CD4-positive, alpha-beta T cell treated with Interleukin-4 for 4 hours (primary cell): Measurements from ENCODE around the gene MB.

Experiments
- DNase-seq: peaks from one replicate; pipeline ENCODE4 v3.0.0-alpha.2; 2020

Gene MB

GRCh38 chr22:35615156-35615555 lies 2.0 kb downstream of the MB start:
- no peak for DNase-seq

- DNase-seq = no peak
Observed at GRCh38 chr22:35614404-35614803, 2.7 kb downstream of the MB start.

GRCh38 chr22:35612903-35613302 lies 4.2 kb downstream of the MB start:
- no peak for DNase-seq

GRCh38 chr22:35611891-35612576 lies 5.1 kb downstream of the MB start:
- DNase-seq = no peak

GRCh38 chr22:35611200-35611890 lies 5.8 kb downstream of the MB start:
- DNase-seq = no peak

- DNase-seq = no peak
Observed at GRCh38 chr22:35610741-35611140, 6.4 kb downstream of the MB start.

GRCh38 chr22:35609761-35610160 lies 7.4 kb downstream of the MB start:
- no peak for DNase-seq

GRCh38 chr22:35609261-35609660 lies 7.9 kb downstream of the MB start:
- DNase-seq = no peak

- no peak for DNase-seq
Observed at GRCh38 chr22:35608088-35608487, 9.0 kb downstream of the MB start.

GRCh38 chr22:35606916-35607315 lies 10.2 kb downstream of the MB start:
- DNase-seq = no peak

- no peak for DNase-seq
Observed at GRCh38 chr22:35605851-35606481, 11.2 kb downstream of the MB start.

- DNase-seq = no peak
Observed at GRCh38 chr22:35605369-35605680, 11.8 kb downstream of the MB start.

GRCh38 chr22:35604621-35605368 lies 12.3 kb downstream of the MB start:
- no peak for DNase-seq

GRCh38 chr22:35601743-35602615 lies 15.2 kb downstream of the MB start:
- peak; percentile 13 for DNase-seq

GRCh38 chr22:35601013-35601580 lies 16.0 kb downstream of the MB start:
- DNase-seq = no peak

GRCh38 chr22:35600476-35600875 lies 16.7 kb downstream of the MB start:
- no peak for DNase-seq

- no peak for DNase-seq
Observed at GRCh38 chr22:35599364-35599763, 17.8 kb downstream of the MB start.

- DNase-seq = no peak
Observed at GRCh38 chr22:35598396-35598710, 18.8 kb downstream of the MB start.

GRCh38 chr22:35597692-35598395 lies 19.3 kb downstream of the MB start:
- DNase-seq = no peak

GRCh38 chr22:35596821-35597220 lies 20.3 kb downstream of the MB start:
- no peak for DNase-seq

- DNase-seq = no peak
Observed at GRCh38 chr22:35594686-35595085, 22.4 kb downstream of the MB start.
